PC-9 (cell line): ENCODE data around the gene PSMD2. TPM values are rescaled to one million over a fixed set of nuclear protein-coding genes. Genes with fewer than 3 reads are reported as not detected.

Experiments used
- BruUV-seq: library from RNA; stranded (reverse); fragments of 400-500 nt; replicated peaks from 2 replicates; lab custom pipeline; 2021; lab: Mats Ljungman, UMichigan
- CTCF ChIA-PET: fragments of 300-600 bp; sonication (Branson Sonifier 250); formaldehyde crosslinking; loops from one replicate; lab custom pipeline; 2022; ENCODE audit warnings: antibody characterized with exemption; lab: Charles Lee
- POLR2A ChIA-PET: fragments of 300-600 bp; sonication (Branson Sonifier 250); formaldehyde crosslinking; loops from one replicate; lab custom pipeline; 2022; ENCODE audit warnings: antibody characterized with exemption; ENCODE audit not compliant: unreplicated experiment; lab: Charles Lee
- DNase-seq, 2 experiments: peaks; one replicate each; pipeline versions ENCODE4 v3.0.0 to v3.0.0-alpha.2; 2015 to 2022; ENCODE audit warnings: mixed read lengths in 1 of 2
- H2AFZ ChIP-seq: fragments of 200-600 bp; sonication (generic); 2 replicates; pipeline ENCODE4 v1.8.1; 2017; ENCODE audit warnings: antibody characterized with exemption
- H3F3A ChIP-seq: fragments of 200-600 bp; sonication (generic); 2 replicates; pipeline ENCODE4 v1.8.1; 2017; ENCODE audit warnings: antibody characterized with exemption, mild to moderate bottlenecking, low read depth; ENCODE audit not compliant: insufficient read depth
- H3K27ac ChIP-seq: fragments of 200-600 bp; sonication (generic); 2 replicates; pipeline ENCODE4 v1.6.1; 2016; ENCODE audit warnings: mixed run types
- H3K27me3 ChIP-seq: fragments of 200-600 bp; sonication (generic); 2 replicates; pipeline ENCODE4 v1.6.1; 2016; ENCODE audit warnings: low read depth, mixed run types; ENCODE audit not compliant: insufficient read depth
- H3K36me3 ChIP-seq: fragments of 200-600 bp; sonication (generic); 2 replicates; pipeline ENCODE4 v1.6.1; 2016; ENCODE audit warnings: low read depth, mixed run types
- H3K4me1 ChIP-seq: fragments of 200-600 bp; sonication (generic); replicated peaks from 2 replicates; pipeline ENCODE4 v1.6.1; 2016; ENCODE audit warnings: mixed run types; ENCODE audit not compliant: insufficient read depth
- H3K4me2 ChIP-seq: fragments of 200-600 bp; sonication (generic); 2 replicates; pipeline ENCODE4 v1.6.1; 2017; ENCODE audit warnings: mixed run types
- H3K4me3 ChIP-seq: fragments of 200-600 bp; sonication (generic); 2 replicates; pipeline ENCODE4 v1.6.1; 2016; ENCODE audit warnings: mixed run types
- H3K79me2 ChIP-seq: fragments of 200-600 bp; sonication (generic); 2 replicates; pipeline ENCODE4 v1.6.1; 2017; ENCODE audit warnings: low read depth, mixed run types
- H3K9me2 ChIP-seq: fragments of 200-600 bp; sonication (generic); 2 replicates; pipeline ENCODE4 v1.8.1; 2017; ENCODE audit warnings: mild to moderate bottlenecking; ENCODE audit not compliant: insufficient read depth
- H3K9me3 ChIP-seq: fragments of 200-600 bp; sonication (generic); 2 replicates; pipeline ENCODE4 v1.8.1; 2016; ENCODE audit warnings: low read depth; ENCODE audit not compliant: insufficient read depth
- H4K20me1 ChIP-seq: fragments of 200-600 bp; sonication (generic); 2 replicates; pipeline ENCODE4 v1.8.1; 2017; ENCODE audit not compliant: insufficient read depth
- EZH2 ChIP-seq: fragments of 200-600 bp; sonication (generic); IDR thresholded peaks from 2 replicates; pipeline ENCODE4 v1.8.0; 2017; ENCODE audit warnings: antibody characterized with exemption, low read depth
- intact Hi-C: fragments of 100-400 bp; cut with micrococcal nuclease; formaldehyde crosslinking; loops from one replicate; pipeline ENCODE4 v1.10.0; 2022; ENCODE audit not compliant: unreplicated experiment
- total RNA-seq: library from RNA; stranded (reverse); gene quantifications from 2 replicates; pipeline ENCODE4 v1.2.3, GENCODE V29; 2021
- TF ChIP-seq, protein P1 (sequence below): fragments of 200-600 bp; sonication (generic); conservative IDR thresholded peaks from 2 replicates; pipeline ENCODE4 v1.6.1; 2017; ENCODE audit warnings: mixed run types, antibody characterized with exemption, mild to moderate bottlenecking, moderate library complexity

PSMD2 gene
- total RNA-seq, 1 experiment from 2014 or later, result 788 TPM

DNA sequence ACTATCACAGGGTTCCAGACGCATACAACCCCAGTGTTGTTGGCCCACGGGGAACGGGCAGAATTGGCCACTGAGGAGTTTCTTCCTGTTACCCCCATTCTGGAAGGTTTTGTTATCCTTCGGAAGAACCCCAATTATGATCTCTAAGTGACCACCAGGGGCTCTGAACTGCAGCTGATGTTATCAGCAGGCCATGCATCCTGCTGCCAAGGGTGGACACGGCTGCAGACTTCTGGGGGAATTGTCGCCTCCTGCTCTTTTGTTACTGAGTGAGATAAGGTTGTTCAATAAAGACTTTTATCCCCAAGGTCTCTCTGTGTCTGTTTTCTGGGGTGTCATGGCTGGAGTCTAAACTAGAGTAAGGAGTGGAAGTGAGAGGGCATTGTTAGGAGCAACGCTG, 9.7 kb downstream of the PSMD2 start:
- Histone ChIP-seq H3K9me2 (no peaks in the 10 kb centered on the region), H3K79me2 (peaks cover 12% of the 10 kb centered on the region; the same call in 1 of the 2 replicates), H3K27me3 (no peaks in the 10 kb centered on the region), H3K4me2 (no peak overlapping the region), H2AFZ (no peak overlapping the region), H3K36me3 (peaks cover 41% of the 10 kb centered on the region), H3K4me1 (0 out of 2 replicates have a peak, but pooled peaks cover 2% of the 10 kb centered on the region), H3K4me3 (no peak overlapping the region), H3K9me3 (no peaks in the 10 kb centered on the region), H4K20me1 (peaks cover 30% of the 10 kb centered on the region), H3F3A (peaks cover 88% of the 10 kb centered on the region), H3K27ac (no peak overlapping the region)
- BruUV-seq, result TSS peak; percentile 3
- DNase-seq, result no peak
- ChIA-PET CTCF (no interaction called here), POLR2A (no interaction called here)
- intact Hi-C loops, result no loop called here
- TF ChIP-seq, protein P1, sequence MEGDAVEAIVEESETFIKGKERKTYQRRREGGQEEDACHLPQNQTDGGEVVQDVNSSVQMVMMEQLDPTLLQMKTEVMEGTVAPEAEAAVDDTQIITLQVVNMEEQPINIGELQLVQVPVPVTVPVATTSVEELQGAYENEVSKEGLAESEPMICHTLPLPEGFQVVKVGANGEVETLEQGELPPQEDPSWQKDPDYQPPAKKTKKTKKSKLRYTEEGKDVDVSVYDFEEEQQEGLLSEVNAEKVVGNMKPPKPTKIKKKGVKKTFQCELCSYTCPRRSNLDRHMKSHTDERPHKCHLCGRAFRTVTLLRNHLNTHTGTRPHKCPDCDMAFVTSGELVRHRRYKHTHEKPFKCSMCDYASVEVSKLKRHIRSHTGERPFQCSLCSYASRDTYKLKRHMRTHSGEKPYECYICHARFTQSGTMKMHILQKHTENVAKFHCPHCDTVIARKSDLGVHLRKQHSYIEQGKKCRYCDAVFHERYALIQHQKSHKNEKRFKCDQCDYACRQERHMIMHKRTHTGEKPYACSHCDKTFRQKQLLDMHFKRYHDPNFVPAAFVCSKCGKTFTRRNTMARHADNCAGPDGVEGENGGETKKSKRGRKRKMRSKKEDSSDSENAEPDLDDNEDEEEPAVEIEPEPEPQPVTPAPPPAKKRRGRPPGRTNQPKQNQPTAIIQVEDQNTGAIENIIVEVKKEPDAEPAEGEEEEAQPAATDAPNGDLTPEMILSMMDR, result no peak
- no peak for TF ChIP-seq EZH2

DNA sequence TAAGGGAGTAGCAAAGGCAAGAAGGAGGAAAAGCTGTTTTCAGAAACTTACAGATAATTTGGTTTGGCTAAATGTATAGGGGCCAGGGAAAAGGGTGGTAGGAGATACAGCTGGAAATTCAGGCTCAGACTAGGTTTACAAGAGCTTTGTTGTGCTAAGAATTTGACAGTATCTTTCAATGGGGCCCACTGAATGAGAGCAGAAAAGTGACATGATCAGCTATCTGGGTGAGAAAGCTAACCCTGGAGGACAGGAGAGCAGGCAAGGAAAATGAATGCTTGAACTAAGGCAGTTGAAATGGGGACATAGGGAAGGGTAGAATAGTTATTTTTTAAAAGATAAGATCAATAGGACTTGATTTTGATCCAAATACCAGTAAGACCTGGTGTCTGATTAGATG, 12.6 kb downstream of the PSMD2 start:
- Histone ChIP-seq H4K20me1 (peaks cover 19% of the 10 kb centered on the region), H3K4me3 (no peak overlapping the region), H3K79me2 (peaks cover 20% of the 10 kb centered on the region), H3F3A (peaks cover 78% of the 10 kb centered on the region), H3K4me2 (no peak overlapping the region), H3K4me1 (peaks cover 16% of the 10 kb centered on the region), H3K9me3 (no peaks in the 10 kb centered on the region), H3K27ac (peak overlapping the region; percentile 20; the same call in 1 of the 2 replicates), H3K36me3 (peaks cover 24% of the 10 kb centered on the region), H3K27me3 (no peaks in the 10 kb centered on the region), H3K9me2 (no peaks in the 10 kb centered on the region), H2AFZ (no peak overlapping the region)
- ChIA-PET CTCF (no interaction called here), POLR2A (interaction anchor here (0.6 kb wide), 2 partner anchors 8 to 135 kb away, joined by 4 to 7 read pairs; no protein-coding TSS in a partner anchor)
- no peak for DNase-seq
- TF ChIP-seq, protein P1, result no peak
- TF ChIP-seq EZH2, result no peak
- intact Hi-C loops, result loop anchor here (5.0 kb wide), 1 partner anchor 36 kb away; no protein-coding TSS in a partner anchor
- no TSS peak for BruUV-seq

DNA sequence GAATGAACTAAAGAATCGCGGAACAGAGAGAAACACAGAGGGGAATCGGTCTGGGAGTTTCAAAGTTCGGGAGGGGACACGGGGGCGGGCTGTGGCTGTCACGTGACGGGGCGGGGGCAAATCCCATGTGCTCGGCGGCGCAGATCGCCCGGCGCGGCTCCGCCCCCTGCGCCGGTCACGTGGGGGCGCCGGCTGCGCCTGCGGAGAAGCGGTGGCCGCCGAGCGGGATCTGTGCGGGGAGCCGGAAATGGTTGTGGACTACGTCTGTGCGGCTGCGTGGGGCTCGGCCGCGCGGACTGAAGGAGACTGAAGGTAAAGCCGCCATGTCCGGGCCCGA, 15.3 kb downstream of the PSMD2 start, which contains the start of gene EIF4G1:
EIF4G1 (plus strand) TSS at position 244 of the 337 bp plus-strand sequence. CDS start 1,191 bp downstream, outside the sequence.
- Histone ChIP-seq H3F3A (peaks cover 78% of the 10 kb centered on the region), H3K36me3 (peaks cover 29% of the 10 kb centered on the region), H3K4me2 (peak within 1 kb of the TSS; percentile 81), H2AFZ (peak within 1 kb of the TSS; percentile 80), H3K4me3 (peak within 1 kb of the TSS; percentile 63), H3K27me3 (no peaks in the 10 kb centered on the region), H3K27ac (peak within 1 kb of the TSS; percentile 84), H3K79me2 (peaks cover 46% of the 10 kb centered on the region), H3K9me2 (no peaks in the 10 kb centered on the region), H3K9me3 (no peaks in the 10 kb centered on the region), H4K20me1 (peaks cover 42% of the 10 kb centered on the region), H3K4me1 (peaks cover 43% of the 10 kb centered on the region)
- ChIA-PET CTCF (interaction anchor here (0.7 kb wide), 1 partner anchor 41 kb away, joined by 7 read pairs; no protein-coding TSS in a partner anchor), POLR2A (no interaction called here)
- TF ChIP-seq EZH2, result no peak
- TF ChIP-seq, protein P1, result no peak
- DNase-seq, result peak; percentile 82 to 98
- no TSS peak for BruUV-seq
- intact Hi-C loops, result loop anchor here (1.0 to 5.0 kb wide), 4 partner anchors 15 to 140 kb away; partner anchors contain the start of genes AP2M1 and PSMD2
